Nephron (organoid): ENCODE results near the gene IPPK.
"Not testable (repeated sequence)": the region's sequence is repeated elsewhere in the genome, so short reads cannot be mapped to it uniquely, and the experiment has no call there.

Source experiments
- H3K27ac Mint-ChIP-seq, 3 experiments: 2 replicates each; pipeline ENCODE4 v1.8.0; 2020; ENCODE audit warnings: mixed read lengths in 3 of 3, mild to moderate bottlenecking in 2 of 3, moderate library complexity in 1 of 3
- H3K27me3 Mint-ChIP-seq: 2 replicates; pipeline ENCODE4 v1.8.0; 2021; ENCODE audit warnings: low read depth, mild to moderate bottlenecking, moderate library complexity, mixed read lengths
- H3K36me3 Mint-ChIP-seq: 2 replicates; pipeline ENCODE4 v1.8.0; 2020; ENCODE audit warnings: low read depth, mixed read lengths
- H3K4me1 Mint-ChIP-seq: 2 replicates; pipeline ENCODE4 v1.8.0; 2020; ENCODE audit warnings: mixed read lengths
- H3K4me3 Mint-ChIP-seq, 3 experiments: 2 replicates each; pipeline ENCODE4 v1.8.0; 2020; ENCODE audit warnings: mild to moderate bottlenecking in 3 of 3, mixed read lengths in 3 of 3, moderate library complexity in 2 of 3
- H3K9me3 Mint-ChIP-seq: 2 replicates; pipeline ENCODE4 v1.8.0; 2020; ENCODE audit warnings: mixed read lengths
- TF ChIP-seq, protein P1 (sequence below), 3 experiments: fragments of 200-600 bp; sonication (generic); IDR thresholded peaks; one replicate each; pipeline ENCODE4 v1.5.0; 2021; ENCODE audit warnings: antibody characterized with exemption in 3 of 3; ENCODE audit not compliant: unreplicated experiment in 3 of 3

Gene IPPK

GRCh38 chr9:92626484-92626883 lies 43.4 kb downstream of the IPPK start:
- TF ChIP-seq, protein P1, sequence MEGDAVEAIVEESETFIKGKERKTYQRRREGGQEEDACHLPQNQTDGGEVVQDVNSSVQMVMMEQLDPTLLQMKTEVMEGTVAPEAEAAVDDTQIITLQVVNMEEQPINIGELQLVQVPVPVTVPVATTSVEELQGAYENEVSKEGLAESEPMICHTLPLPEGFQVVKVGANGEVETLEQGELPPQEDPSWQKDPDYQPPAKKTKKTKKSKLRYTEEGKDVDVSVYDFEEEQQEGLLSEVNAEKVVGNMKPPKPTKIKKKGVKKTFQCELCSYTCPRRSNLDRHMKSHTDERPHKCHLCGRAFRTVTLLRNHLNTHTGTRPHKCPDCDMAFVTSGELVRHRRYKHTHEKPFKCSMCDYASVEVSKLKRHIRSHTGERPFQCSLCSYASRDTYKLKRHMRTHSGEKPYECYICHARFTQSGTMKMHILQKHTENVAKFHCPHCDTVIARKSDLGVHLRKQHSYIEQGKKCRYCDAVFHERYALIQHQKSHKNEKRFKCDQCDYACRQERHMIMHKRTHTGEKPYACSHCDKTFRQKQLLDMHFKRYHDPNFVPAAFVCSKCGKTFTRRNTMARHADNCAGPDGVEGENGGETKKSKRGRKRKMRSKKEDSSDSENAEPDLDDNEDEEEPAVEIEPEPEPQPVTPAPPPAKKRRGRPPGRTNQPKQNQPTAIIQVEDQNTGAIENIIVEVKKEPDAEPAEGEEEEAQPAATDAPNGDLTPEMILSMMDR (IDR thresholded peaks at IDR 0.05; ENCODE audit: unreplicated experiment in 3 of 3), result no peak
- no peaks in the 10 kb centered on the region for H3K27me3 Mint-ChIP-seq

GRCh38 chr9:92623936-92624335 lies 46.0 kb downstream of the IPPK start:
- not testable (repeated sequence) for H3K9me3 Mint-ChIP-seq, H3K27ac Mint-ChIP-seq, H3K4me3 Mint-ChIP-seq, H3K27me3 Mint-ChIP-seq, H3K4me1 Mint-ChIP-seq
- H3K36me3 Mint-ChIP-seq, result peaks cover 59% of the 10 kb centered on the region

More at GRCh38 chr9:92626484-92626883, 43.4 kb downstream of the IPPK start:
- peaks cover 10% of the 10 kb centered on the region for H3K9me3 Mint-ChIP-seq
- peaks cover 5% of the 10 kb centered on the region for H3K4me1 Mint-ChIP-seq
- peaks cover 70% of the 10 kb centered on the region for H3K36me3 Mint-ChIP-seq
- no peak overlapping the region for H3K27ac Mint-ChIP-seq
- no peak overlapping the region for H3K4me3 Mint-ChIP-seq

GRCh38 chr9:92620845-92621244 lies 49.1 kb downstream of the IPPK start:
- Mint-ChIP-seq H3K4me1 (peaks cover 17% of the 10 kb centered on the region), H3K36me3 (peaks cover 47% of the 10 kb centered on the region), H3K27me3 (no peaks in the 10 kb centered on the region), H3K4me3 (no peak overlapping the region), H3K9me3 (no peaks in the 10 kb centered on the region), H3K27ac (peak overlapping the region in 1 of 3 experiments; percentile 54)
- TF ChIP-seq, protein P1 (IDR thresholded peaks at IDR 0.05; ENCODE audit: unreplicated experiment in 3 of 3), result no peak

GRCh38 chr9:92619601-92620300 lies 50.2 kb downstream of the IPPK start:
- Mint-ChIP-seq H3K36me3 (peaks cover 49% of the 10 kb centered on the region), H3K27ac (peak overlapping the region in 2 of 3 experiments; percentile 8 to 54), H3K27me3 (no peaks in the 10 kb centered on the region), H3K4me1 (peaks cover 28% of the 10 kb centered on the region), H3K9me3 (no peaks in the 10 kb centered on the region), H3K4me3 (no peak overlapping the region)
- TF ChIP-seq, protein P1 (IDR thresholded peaks at IDR 0.05; ENCODE audit: unreplicated experiment in 3 of 3), result no peak

DNA sequence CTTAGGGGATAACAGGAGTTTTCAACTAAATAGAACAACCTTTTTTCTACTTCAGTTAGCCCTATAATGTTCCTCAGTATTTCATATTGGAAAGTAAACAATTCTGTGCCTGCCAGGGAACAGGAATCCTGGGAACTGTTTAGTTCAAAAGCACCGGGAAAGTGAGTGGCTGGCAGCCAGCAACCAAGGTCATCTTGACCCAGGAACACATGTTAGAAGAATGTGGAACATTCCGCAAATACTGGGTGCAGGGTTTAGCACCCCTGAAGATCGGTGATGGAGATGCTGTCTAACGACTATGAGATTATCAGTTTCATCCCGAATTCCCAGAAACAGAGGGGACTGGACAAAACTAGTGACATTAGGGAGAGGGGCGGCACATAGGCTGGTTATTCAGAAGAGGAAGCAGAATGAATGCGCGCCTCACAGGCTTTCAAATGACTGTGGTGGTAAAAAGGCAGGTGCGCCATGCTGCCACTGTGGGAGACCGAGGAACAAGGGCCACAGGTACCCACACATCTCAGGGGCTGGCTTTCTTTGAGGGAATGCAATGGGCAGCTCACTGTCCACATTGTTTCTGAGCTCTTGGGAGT lies 51.2 kb downstream of the IPPK start:
- H3K4me1 Mint-ChIP-seq, result peaks cover 30% of the 10 kb centered on the region
- peaks cover 48% of the 10 kb centered on the region for H3K36me3 Mint-ChIP-seq
- no peak overlapping the region for H3K4me3 Mint-ChIP-seq

GRCh38 chr9:92617951-92618510 lies 51.9 kb downstream of the IPPK start:
- peak overlapping the region in 2 of 3 experiments; percentile 18 to 75 for H3K27ac Mint-ChIP-seq
- H3K36me3 Mint-ChIP-seq, result peaks cover 44% of the 10 kb centered on the region
- H3K9me3 Mint-ChIP-seq, result no peaks in the 10 kb centered on the region
- H3K4me3 Mint-ChIP-seq, result no peak overlapping the region
- peaks cover 30% of the 10 kb centered on the region for H3K4me1 Mint-ChIP-seq
- no peaks in the 10 kb centered on the region for H3K27me3 Mint-ChIP-seq
- TF ChIP-seq, protein P1 (IDR thresholded peaks at IDR 0.05; ENCODE audit: unreplicated experiment in 3 of 3), result no peak

More for the DNA sequence above, 51.2 kb downstream of the IPPK start:
- TF ChIP-seq, protein P1 (IDR thresholded peaks at IDR 0.05; ENCODE audit: unreplicated experiment in 3 of 3), result no peak
- no peaks in the 10 kb centered on the region for H3K27me3 Mint-ChIP-seq
- no peaks in the 10 kb centered on the region for H3K9me3 Mint-ChIP-seq
- peak overlapping the region; percentile 71 to 81 (median 75) for H3K27ac Mint-ChIP-seq
